Effector memory CD4-positive, alpha-beta T cell (primary cell): ENCODE data around the gene UBASH3A.

Experiments used
- DNase-seq, 3 donors: peaks; one replicate each; pipeline ENCODE4 v3.0.0-alpha.2; 2020
- H3K27ac ChIP-seq: 2 replicates; pipeline ENCODE4 v1.7.0; 2013; ENCODE audit warnings: mild to moderate bottlenecking, low read length, moderate library complexity; ENCODE audit not compliant: insufficient read depth, poor library complexity, severe bottlenecking
- H3K27me3 ChIP-seq: replicated peaks from 2 replicates; pipeline ENCODE4 v1.7.0; 2013; ENCODE audit warnings: mild to moderate bottlenecking, low read length; ENCODE audit not compliant: insufficient read depth, control insufficient read depth, poor library complexity, severe bottlenecking
- H3K36me3 ChIP-seq: 2 replicates; pipeline ENCODE4 v1.7.0; 2013; ENCODE audit warnings: mild to moderate bottlenecking, low read length, moderate library complexity; ENCODE audit not compliant: control insufficient read depth, insufficient read depth
- H3K4me1 ChIP-seq: 2 replicates; pipeline ENCODE4 v1.7.0; 2013; ENCODE audit warnings: low read length, mild to moderate bottlenecking; ENCODE audit not compliant: control insufficient read depth, insufficient read depth, poor library complexity, severe bottlenecking
- H3K4me3 ChIP-seq: 2 replicates; pipeline ENCODE4 v1.7.0; 2013; ENCODE audit warnings: low read length, low read depth, mild to moderate bottlenecking; ENCODE audit not compliant: insufficient read depth, poor library complexity, severe bottlenecking
- H3K9me3 ChIP-seq: 2 replicates; pipeline ENCODE4 v1.7.0; 2013; ENCODE audit warnings: mild to moderate bottlenecking, low read length, moderate library complexity; ENCODE audit not compliant: control insufficient read depth

Gene UBASH3A

DNA sequence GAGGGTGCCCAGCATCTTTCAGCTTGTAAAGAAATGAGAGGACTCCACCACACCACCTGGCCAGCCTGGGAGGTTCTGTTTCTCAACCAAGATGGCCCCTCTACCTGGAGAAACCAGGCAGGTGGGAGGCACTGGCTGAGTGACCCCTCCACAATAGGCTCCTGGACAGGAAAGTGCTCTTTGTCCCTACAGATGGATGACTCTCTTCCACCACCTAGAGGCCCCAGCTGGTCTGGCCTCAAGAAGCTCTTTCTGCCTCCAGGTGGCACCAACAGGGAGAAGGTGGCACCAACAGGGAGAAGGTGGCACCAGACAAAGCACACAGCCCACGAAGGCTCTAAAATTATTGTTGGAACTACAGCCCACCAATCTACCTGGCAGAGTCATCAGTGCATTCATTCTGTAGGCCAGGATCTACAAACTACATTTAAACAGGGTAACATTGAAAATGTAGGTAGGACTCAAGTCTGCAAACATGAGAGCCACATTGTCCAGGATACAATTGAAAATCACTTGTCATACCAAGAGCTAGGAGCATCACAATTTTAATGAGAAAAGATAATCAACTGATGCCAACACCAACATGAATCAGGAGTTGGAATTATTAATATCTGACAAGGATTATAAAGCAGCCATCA is 22.2 kb upstream of the UBASH3A start:
- no peaks in the 10 kb centered on the region for H3K36me3 ChIP-seq
- H3K9me3 ChIP-seq = no peaks in the 10 kb centered on the region
- no peak overlapping the region for H3K27ac ChIP-seq
- peak in 1 of 3 donors; percentile 27 for DNase-seq
- no peaks in the 10 kb centered on the region for H3K27me3 ChIP-seq
- no peak overlapping the region for H3K4me3 ChIP-seq
- peaks cover 4% of the 10 kb centered on the region for H3K4me1 ChIP-seq

DNA sequence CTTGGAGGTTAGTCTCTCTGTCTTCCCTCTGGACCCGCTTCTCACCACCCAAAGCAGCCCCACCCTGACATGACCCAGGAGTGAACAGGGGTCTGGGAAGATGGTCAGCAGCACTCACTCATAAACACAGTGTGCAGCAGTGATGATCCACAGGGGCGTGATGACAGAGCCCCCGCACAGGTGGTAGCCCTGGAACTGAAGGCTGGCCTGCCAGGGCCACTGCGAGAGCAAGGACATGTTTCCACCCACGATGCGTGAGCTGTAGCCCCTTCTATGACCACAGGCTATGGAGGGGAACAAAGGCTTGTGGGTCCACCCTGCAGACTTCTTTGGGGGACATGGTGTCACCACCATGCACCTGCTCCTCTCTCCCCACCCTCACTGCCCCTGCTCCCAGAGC is 20.8 kb upstream of the UBASH3A start:
- H3K4me3 ChIP-seq = no peak overlapping the region
- H3K36me3 ChIP-seq = no peaks in the 10 kb centered on the region
- no peak for DNase-seq
- no peak overlapping the region for H3K27ac ChIP-seq
- H3K27me3 ChIP-seq = no peaks in the 10 kb centered on the region
- no peaks in the 10 kb centered on the region for H3K9me3 ChIP-seq
- H3K4me1 ChIP-seq = peaks cover 4% of the 10 kb centered on the region

DNA sequence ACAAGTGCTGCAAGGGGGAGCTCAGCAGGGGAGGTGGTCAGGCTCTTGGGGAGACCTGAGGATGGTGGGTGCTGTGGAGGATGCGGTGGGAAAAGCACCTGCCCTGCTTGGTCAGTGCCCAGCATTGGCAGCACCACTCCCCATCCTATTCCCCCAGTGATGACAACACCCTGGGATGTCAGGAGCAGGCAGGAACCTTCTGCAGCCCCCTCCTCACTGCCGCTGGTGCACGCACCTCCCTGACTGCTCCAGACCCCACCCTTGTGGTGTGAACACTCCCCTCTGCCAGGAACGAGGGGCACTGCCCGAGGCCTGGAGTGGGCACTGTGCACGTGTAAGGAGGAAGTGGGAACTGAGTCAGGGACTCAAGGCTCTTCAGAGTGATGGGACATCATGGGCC is 20.4 kb upstream of the UBASH3A start:
- Histone ChIP-seq H3K4me3 (no peak overlapping the region), H3K27ac (no peak overlapping the region), H3K9me3 (no peaks in the 10 kb centered on the region), H3K27me3 (no peaks in the 10 kb centered on the region), H3K36me3 (no peaks in the 10 kb centered on the region), H3K4me1 (peaks cover 4% of the 10 kb centered on the region)
- no peak for DNase-seq

DNA sequence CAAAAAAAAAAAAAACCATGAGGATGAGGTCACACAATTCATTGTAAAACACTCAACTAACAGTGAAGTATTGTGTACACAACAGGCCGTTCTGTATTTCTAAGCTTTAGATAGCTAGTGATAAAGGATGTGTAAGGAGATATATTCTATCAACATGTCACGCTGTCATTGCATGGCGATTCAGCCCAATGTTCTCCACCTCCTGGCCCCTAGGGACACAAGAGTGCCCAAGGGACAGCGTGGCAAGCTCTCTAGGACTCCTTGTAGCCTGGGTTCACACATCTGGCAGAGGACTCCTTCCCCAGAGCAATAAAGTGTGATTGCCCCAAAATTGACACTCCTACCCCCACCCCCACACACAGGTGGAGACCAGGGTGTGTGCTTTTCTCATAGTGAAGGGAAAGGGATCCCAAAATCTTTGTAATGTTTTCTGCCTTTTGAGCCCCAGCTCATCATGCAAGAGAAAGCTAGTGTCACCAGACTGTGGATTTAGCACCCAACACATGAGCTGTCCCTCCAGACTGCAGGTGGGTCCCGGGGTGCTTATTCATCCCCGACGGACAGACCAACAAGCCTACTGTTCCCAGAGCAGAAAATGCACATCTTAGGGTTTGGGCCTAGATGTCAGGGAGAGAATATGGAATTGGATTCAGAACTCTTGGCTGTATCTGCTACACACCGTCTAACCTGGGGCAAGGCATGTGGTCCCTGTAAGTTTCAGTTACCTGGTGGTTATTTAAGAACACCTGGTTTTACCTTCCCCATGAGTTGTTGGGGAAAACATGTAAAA is 19.4 kb upstream of the UBASH3A start:
- H3K4me3 ChIP-seq = no peak overlapping the region
- H3K36me3 ChIP-seq = no peaks in the 10 kb centered on the region
- H3K27me3 ChIP-seq = no peaks in the 10 kb centered on the region
- H3K4me1 ChIP-seq = peaks cover 4% of the 10 kb centered on the region
- no peak overlapping the region for H3K27ac ChIP-seq
- no peak for DNase-seq
- no peaks in the 10 kb centered on the region for H3K9me3 ChIP-seq

DNA sequence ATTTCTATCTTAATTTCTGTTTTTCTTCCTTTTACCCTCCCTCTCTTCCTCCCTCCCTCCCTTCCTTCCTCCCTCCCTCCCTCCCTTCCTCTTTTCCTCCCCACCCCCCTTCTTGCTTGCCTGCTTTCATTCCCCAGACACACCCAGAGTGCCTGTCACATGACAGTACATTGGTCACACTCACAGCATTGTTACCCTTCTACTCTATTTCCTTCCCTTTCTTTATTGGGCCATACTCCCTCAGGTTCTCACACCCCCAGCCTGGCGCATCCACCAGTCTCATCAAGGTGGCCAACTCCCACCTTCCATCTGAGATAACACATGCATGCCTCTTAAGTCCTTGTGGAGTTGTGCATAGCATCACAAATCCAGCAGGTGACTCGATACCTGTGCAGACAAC is 18.7 kb upstream of the UBASH3A start:
- no peak overlapping the region for H3K4me3 ChIP-seq
- no peak for DNase-seq

DNA sequence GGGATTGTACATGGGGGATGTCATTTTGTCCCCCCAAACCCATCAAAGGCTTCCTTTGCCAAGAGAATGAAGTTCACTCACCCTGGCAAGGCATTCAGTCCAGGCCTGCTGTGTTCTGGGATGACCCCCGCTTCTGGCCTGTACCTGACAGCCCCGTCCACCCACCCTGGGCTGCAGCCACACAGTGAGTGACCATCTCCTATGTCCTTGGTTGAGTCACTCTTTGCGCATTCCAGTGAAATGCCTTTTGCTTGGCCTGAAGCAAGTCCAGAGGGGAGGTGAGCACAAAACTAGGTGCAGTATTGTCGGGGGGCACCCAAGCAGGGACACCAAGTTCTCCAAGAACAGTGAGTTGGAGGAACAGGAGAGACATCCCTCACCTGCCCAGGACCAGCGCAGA is 18.1 kb upstream of the UBASH3A start:
- Histone ChIP-seq H3K9me3 (no peaks in the 10 kb centered on the region), H3K4me3 (no peak overlapping the region), H3K27ac (no peak overlapping the region), H3K27me3 (no peaks in the 10 kb centered on the region), H3K4me1 (peaks cover 10% of the 10 kb centered on the region), H3K36me3 (no peaks in the 10 kb centered on the region)
- no peak for DNase-seq

More for the DNA sequence above, 18.7 kb upstream of the UBASH3A start:
- H3K36me3 ChIP-seq = no peaks in the 10 kb centered on the region
- no peaks in the 10 kb centered on the region for H3K27me3 ChIP-seq
- H3K27ac ChIP-seq = no peak overlapping the region
- peaks cover 9% of the 10 kb centered on the region for H3K4me1 ChIP-seq
- H3K9me3 ChIP-seq = no peaks in the 10 kb centered on the region

DNA sequence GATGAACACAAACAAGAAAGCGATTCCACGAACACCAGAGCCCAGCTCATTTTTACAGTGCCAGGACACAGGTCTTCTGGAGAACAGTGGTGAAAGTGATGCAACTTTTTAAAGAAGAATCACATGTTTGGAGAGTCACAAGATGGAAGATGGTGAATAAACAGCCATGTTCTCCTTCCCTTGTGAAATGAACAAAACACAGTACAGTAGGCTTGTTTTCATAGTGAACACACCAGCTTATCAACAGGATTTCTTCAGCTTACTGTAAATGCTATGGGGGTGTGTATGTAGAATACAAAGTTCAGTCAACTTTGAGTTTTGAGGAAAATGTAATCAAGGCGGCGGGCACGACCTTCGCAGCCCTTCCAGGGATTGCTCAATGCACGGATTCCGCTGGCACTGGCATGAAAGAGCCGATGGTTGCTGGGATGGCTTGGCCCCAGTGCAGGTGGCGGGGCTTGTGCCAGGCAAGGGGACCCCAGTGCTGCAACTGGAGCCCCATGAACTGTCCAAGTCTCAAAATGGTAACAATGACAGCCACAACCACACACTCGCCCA is 17.6 kb upstream of the UBASH3A start:
- Histone ChIP-seq H3K27me3 (no peaks in the 10 kb centered on the region), H3K36me3 (no peaks in the 10 kb centered on the region), H3K9me3 (no peaks in the 10 kb centered on the region), H3K4me1 (peaks cover 10% of the 10 kb centered on the region), H3K4me3 (no peak overlapping the region), H3K27ac (no peak overlapping the region)
- DNase-seq = no peak

DNA sequence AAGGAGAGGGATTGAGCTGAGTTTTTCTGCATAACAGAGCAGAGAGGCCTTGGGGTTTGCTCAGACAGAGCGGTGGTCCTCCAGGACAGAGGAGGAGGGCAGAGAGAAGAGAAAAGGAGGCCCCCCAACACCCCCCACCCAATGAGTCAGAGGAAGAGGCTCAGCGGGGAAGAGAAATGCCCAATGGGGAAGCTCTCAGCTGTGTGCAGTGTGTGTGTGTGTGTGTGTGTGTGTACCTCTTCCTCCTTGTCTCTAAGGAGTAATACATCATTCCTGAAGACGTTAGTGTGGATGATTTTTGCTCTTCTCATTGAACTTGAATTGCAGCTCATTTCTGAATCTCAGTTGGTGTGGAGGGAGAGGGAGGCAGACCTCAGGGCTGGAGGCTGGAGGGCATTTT is 16.5 kb upstream of the UBASH3A start:
- Histone ChIP-seq H3K4me3 (no peak overlapping the region), H3K36me3 (no peaks in the 10 kb centered on the region), H3K27me3 (no peaks in the 10 kb centered on the region), H3K9me3 (no peaks in the 10 kb centered on the region), H3K4me1 (peaks cover 10% of the 10 kb centered on the region), H3K27ac (no peak overlapping the region)
- no peak for DNase-seq

DNA sequence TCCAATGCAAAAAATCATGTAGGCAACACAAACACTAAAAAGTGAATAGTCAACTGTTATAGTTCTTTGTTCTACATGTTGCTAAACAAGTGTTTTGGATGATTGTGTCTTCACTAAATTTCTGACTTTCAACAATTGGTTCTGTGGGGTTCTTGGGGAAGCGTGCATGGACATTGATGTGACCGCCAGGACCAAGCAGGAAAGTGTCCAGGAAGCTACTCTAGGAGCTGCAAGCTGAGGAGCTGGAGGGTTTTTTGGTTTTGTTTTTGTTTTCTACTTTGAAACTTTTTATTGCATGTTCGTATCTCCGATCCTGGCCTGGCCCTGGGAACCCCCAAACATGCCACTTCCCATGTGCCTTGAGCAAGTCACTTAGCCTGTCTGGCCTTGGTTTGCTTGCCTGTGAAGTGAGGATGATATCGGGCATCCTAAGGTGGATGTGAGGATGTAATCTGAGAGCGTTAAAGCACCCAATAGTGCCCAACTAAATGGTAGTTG is 15.8 kb upstream of the UBASH3A start:
- no peaks in the 10 kb centered on the region for H3K36me3 ChIP-seq
- no peak for DNase-seq
- H3K4me3 ChIP-seq = no peak overlapping the region
- peaks cover 13% of the 10 kb centered on the region for H3K4me1 ChIP-seq
- H3K9me3 ChIP-seq = no peaks in the 10 kb centered on the region
- no peaks in the 10 kb centered on the region for H3K27me3 ChIP-seq
- no peak overlapping the region for H3K27ac ChIP-seq
